GM18519 (cell line): ENCODE measurements around the gene PRKAR1B.
"Not testable (repeated sequence)": the region's sequence is repeated elsewhere in the genome, so short reads cannot be mapped to it uniquely, and the experiment has no call there.

Source experiments
- ATAC-seq: cut with Tn5 transposase; IDR thresholded peaks from one replicate; pipeline ENCODE4 v1.9.1; 2021; ENCODE audit warnings: mild to moderate bottlenecking, moderate library complexity; ENCODE audit not compliant: unreplicated experiment, low FRiP score

PRKAR1B gene

GRCh38 chr7:651032-651728 lies 75.9 kb downstream of the PRKAR1B start:
- no peak for ATAC-seq

- ATAC-seq: no peak
These were observed 76.6 kb downstream of the PRKAR1B start for GRCh38 chr7:650339-651031.

- ATAC-seq: no peak
These were observed 80.1 kb downstream of the PRKAR1B start for GRCh38 chr7:646951-647350.

GRCh38 chr7:646487-646886 lies 80.6 kb downstream of the PRKAR1B start:
- no peak for ATAC-seq

- ATAC-seq: no peak
These were observed 81.5 kb downstream of the PRKAR1B start for GRCh38 chr7:645606-646005.

- ATAC-seq: no peak
These were observed 82.4 kb downstream of the PRKAR1B start for GRCh38 chr7:644381-645305.

GRCh38 chr7:641966-642365 lies 85.1 kb downstream of the PRKAR1B start:
- ATAC-seq: no peak

- no peak for ATAC-seq
These were observed 85.8 kb downstream of the PRKAR1B start for GRCh38 chr7:641269-641671.

GRCh38 chr7:638256-639011 lies 88.6 kb downstream of the PRKAR1B start:
- no peak for ATAC-seq

GRCh38 chr7:637826-638225 lies 89.3 kb downstream of the PRKAR1B start:
- ATAC-seq: no peak

- ATAC-seq: no peak
These were observed 90.7 kb downstream of the PRKAR1B start for GRCh38 chr7:636396-636795.

- ATAC-seq: not testable (repeated sequence)
These were observed 91.2 kb downstream of the PRKAR1B start for GRCh38 chr7:635687-636382.

GRCh38 chr7:635227-635626 lies 91.9 kb downstream of the PRKAR1B start:
- no peak for ATAC-seq

- ATAC-seq: no peak
These were observed 93.6 kb downstream of the PRKAR1B start for GRCh38 chr7:633381-634018.

GRCh38 chr7:632831-633210 lies 94.3 kb downstream of the PRKAR1B start:
- no peak for ATAC-seq

GRCh38 chr7:631964-632830 lies 94.9 kb downstream of the PRKAR1B start:
- ATAC-seq: no peak

GRCh38 chr7:631291-631711 lies 95.8 kb downstream of the PRKAR1B start:
- no peak for ATAC-seq

- ATAC-seq: no peak
These were observed 96.5 kb downstream of the PRKAR1B start for GRCh38 chr7:630539-630938.
